Effector CD8-positive, alpha-beta T cell (primary cell): Measurements from ENCODE around the gene CAPRIN1.
"Not testable (repeated sequence)": the region's sequence is repeated elsewhere in the genome, so short reads cannot be mapped to it uniquely, and the experiment has no call there.

ENCODE experiments used
- DNase-seq: peaks from one replicate; lab custom pipeline; 2025; lab: John Stamatoyannopoulos, UW

The CAPRIN1 gene

DNA sequence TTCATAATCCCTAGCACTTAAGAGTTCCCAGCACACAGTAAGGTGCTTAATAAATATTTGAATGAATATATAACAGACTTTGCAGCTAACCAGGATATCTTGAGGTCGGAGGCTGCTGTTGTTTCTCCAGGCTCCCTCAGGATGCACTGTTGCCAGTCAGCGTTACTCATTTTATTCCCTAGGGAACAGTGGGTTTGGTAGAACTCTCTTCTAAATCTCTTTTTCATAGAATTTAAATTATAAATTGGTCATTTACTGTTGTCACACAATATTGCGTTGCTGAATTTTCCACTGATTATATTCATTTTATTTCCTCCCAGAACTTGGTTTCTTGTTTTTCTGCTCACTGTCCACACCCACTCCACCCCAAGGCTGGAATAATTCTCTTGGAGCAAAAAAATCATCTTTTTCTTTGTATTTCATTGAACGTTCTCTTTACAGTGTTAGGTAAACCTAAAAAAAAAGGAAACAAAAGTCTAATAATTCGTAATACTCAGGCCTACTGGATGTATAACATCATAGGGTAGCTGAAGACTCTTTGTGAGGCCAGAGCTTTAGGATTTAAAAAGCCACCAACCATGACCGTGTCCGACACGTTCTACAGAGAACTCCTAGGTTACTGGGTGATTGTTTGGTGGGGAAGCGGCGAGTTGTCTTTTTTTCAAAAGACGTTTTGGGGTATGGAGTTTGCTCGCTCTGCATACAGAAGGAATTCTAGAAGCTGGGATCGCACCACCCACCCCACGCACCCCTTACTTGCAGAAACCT lies 766 bp upstream of the CAPRIN1 start:
- DNase-seq: no peak

DNA sequence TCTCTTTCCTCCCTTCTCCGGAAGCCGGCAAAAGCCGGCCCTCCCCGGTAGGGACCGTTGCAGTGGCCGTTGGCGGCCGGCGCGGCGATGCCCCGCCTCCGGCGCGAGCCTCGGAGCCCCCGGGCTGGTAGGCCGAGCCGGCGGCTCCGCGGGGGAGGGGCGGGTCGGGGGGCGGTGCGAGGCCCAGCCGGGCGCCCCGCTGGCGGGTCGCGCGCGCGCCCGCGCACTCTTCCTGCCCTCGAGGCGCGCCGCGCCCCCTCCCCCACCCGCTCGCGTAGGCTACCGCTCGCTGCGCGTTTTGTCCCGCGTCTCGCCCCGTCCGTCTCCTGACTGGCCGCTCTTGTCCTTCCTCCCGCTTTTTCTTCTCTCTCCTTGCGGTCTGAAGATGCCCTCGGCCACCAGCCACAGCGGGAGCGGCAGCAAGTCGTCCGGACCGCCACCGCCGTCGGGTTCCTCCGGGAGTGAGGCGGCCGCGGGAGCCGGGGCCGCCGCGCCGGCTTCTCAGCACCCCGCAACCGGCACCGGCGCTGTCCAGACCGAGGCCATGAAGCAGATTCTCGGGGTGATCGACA lies 591 bp downstream of the CAPRIN1 start:
- DNase-seq: peak; percentile 81

DNA sequence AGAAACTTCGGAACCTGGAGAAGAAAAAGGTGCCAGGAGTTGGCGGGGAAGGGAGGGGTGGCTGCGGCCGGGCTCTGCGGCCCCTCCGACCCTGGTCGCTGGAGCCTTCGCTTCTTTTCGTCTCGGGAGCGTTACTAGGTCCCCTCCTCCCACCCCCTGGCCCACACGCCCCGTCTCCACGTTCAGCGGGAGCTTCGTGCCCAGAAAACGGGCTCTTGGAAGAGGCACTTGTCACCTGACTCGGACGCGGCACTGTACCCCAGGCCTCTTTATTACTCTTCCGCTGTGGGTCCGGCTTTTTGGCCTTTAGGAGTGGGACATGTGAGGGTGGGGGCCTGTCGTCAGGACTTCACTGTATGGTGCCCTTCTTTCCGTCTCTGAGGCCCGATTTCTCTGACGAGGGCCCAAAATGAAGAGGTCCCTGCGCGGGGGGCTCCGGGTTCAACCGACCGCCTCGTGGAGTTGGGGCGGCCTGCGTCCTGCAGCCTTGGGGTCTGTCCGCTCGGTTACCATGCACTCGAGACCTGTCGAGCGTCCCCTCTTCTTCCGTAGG lies 1.2 kb downstream of the CAPRIN1 start:
- DNase-seq: no peak

DNA sequence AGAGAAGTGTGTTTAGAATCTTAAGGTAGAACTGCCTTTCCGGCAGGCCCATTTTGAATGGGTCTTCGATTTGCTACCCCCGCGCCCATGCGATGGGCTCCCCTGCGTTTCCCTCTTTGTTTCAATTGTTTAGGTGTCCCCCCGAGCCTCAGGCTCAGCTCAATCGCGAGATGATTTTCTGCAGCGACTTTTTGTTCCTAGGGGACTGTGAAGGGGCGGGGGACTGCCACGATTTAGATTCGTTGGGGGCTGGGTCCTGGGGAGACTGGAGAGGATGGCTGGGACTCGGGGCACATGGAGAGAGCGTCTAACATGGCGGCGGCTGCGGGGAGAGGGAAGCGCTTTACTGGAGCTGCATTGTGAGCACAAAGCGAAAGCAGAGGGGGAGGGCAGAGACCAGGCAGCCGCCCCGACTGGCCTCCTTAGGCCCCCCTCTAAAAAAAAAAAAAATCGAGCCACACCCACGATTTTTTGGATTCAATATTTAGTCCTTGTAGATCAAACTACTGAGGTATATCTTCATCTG lies 1.7 kb downstream of the CAPRIN1 start:
- DNase-seq: peak; percentile 65

DNA sequence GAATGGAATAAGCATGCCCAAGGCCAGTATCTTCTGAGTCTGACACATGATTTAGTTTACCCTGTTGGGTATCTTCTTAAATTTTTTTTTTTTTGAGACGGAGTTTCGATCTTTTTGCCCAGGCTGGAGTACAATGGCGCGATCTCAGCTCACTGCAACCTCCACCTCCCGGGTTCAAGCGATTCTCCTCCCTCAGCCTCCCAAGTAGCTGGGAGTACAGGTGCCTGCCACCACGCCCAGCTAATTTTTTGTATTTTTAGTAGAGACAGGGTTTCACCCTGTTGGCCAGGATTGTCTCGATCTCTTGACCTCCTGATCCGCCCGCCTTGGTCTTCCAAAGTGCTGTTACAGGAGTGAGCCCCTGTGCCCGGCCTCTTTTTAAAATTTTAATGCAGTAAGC lies 2.8 kb downstream of the CAPRIN1 start:
- DNase-seq: not testable (repeated sequence)

DNA sequence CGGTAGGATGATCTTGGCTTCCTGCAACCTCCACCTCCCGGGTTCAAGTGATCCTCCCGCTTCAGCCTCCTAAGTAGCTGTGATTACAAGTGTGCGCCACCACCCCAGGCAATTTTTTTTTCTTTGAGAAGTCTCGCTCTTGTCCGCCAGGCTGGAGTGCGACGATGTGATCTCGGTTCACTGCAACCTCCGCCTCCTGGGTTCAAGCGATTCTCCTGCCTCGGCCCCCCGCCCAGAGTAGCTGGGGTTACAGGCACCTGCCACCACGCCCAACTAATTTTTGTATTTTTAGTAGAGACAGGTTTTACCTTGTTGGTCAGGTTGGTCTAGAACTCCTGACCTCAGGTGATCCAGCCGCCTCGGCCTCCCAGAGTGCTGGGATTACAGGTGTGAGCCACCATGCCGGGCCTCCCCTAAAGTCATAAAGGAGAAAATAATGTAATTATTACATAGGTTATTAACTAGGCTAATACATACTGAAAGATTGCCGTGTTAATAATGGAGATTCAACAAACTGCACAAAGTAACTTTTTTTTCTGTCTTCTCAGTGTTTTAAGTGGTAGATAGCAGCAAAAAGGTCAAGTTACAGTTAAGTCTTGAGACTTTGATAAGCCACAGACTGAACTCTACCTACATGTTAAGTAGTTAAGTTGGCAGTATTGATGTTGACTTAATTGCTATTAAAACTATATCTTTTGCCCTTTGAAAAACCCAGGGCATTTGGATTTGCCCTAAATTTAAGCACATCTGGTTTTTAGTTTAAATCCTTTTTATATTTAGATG lies 3.9 kb downstream of the CAPRIN1 start:
- no peak for DNase-seq

DNA sequence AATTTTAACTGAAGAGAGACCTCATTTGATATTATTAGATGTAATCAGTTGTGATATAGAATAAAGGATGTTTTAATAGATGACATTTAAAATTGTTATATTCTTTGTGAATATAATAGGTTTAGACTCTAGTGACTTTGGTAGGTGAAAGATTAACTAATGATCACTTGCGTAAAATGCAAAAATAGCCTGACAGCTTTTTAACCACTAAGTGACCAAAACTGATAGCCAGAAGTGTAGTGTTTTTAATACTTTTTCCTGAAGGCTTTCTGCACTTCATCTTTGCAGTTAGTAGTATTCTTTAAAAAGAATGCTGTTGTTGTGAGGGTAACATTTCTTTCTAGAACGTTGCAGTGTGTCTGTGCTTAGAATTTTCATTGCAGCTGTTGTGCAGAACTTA lies 5.1 kb downstream of the CAPRIN1 start:
- no peak for DNase-seq

DNA sequence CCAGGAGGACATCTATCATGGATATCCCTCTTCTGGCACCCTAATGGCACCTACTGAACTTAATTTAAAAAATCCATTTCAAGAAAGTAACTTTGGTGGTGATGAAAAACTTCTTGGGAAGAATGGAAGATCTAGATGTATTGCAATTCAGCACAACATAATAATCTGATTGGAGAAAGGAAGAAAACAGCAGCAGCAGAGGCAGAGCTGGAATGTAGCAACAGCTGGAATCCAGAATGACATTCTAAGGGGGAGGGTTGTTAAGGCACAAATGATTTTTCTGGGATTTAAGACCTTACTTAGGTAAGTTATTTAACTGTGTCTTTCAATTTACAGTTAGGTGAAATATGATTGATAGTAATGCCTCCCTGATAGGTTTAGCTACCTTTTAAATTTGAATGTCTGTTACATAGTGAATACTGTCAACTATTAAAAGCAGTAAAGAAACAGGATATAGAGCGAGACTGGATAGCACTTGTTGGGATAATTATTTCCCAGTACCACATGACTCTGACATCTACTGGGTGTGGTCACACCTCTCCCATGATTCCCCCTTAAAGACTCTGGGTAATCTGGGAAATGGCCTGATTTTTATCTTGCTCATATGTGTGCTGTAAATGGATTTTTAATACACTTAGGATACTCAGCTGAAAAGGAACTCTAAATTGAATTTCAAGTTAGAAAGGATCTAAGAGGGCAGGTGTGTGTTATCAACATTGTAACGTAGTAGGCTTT lies 11.7 kb downstream of the CAPRIN1 start:
- no peak for DNase-seq

DNA sequence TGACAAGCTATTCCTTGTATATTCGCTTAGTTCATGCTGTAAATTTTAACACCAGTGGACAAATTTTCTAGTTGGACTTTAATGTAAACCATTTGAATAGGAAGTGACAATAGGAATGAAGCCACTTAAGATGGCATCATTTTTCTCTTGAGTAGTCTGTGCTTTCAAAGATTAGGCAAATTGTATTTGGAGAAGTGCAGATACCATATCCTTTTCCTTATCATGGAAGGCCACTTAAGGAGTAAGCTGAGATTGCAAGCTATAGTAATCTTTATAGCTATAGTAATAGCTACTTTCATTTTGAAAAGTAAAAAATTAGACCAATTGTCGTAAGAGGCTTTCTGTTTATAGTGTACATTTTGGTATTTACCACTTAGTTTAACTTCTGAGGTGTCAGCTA lies 12.8 kb downstream of the CAPRIN1 start:
- no peak for DNase-seq

DNA sequence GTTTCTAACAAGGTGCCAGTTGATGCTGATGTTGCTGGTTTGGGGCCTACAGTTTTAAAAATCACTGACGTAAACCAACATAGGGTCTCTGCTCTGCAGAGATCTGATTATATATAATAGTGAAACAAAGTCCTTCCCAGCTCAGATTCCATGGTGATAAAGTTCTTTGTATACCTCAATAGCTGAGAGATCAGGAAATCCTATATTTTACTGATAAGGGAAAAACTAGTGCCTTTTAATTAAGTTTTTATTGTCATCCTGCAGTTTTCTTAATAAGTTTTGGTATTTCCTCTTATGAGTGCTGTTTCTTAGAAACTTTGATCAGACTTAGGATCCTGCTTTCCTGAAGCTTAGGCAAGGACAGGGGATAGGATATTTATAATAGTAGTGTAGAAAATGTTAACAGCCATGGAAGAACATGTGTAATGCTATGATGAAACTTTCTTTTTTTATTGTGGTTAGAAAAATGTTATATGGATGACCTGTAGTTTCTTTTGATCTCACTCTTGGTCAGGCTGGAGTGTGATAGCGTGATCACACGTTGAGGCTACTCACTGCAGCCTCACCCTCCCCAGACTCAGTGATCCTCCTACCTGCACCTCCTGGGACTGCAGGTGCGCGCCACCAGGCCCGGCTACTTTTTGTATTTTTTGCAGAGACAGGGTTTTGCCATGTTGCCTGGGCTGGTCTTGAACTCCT lies 14.1 kb downstream of the CAPRIN1 start:
- DNase-seq: no peak

DNA sequence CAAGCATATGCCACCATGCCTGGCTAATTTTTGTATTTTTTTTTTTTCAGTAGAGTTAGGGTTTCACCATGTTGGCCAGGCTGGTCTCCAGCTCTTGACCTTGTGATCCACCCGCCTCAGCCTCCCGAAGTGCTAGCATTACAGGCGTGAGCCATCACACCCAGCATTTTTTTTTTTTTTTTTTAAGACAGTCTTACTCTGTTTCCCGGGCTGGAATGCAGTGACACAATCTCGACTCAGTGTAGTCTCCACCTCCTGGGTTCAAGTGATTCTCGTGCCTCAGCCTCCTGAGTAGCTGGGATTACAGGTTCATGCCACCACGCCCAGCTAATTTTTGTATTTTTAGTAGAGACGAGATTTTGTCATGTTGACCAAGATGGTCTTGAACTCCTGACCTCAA lies 15.2 kb downstream of the CAPRIN1 start:
- DNase-seq: not testable (repeated sequence)

DNA sequence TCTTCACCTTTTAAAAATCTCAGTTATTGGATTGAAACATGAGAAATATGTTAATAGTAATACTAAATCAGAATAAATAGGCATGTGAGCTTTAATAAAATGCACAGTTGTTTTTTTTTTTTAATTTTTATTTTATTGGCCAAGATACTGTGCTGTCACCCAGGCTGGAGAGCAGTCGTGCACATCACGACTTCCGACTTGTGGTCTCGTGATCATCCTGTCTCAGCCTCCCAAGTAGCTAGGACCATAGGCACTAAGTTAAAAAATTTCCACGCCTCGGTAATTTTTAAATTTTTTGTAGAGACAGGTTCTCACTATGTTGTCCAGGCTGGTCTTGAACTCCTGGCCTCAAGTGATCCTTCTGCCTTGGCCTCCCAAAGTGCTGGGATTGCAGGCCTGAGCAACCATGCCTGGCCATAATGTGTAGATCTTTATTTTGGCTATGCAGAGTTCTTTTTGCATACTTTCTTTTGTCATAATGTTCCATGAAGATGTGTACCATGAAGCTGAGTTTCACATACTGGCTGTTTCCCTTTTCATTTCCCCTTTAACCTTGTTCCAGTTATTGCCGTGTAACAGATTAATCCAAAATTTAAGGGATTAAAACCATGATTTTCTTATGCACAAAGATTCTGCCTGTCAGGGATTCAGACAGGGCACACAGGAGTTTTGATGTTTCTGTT lies 16.0 kb downstream of the CAPRIN1 start:
- no peak for DNase-seq

DNA sequence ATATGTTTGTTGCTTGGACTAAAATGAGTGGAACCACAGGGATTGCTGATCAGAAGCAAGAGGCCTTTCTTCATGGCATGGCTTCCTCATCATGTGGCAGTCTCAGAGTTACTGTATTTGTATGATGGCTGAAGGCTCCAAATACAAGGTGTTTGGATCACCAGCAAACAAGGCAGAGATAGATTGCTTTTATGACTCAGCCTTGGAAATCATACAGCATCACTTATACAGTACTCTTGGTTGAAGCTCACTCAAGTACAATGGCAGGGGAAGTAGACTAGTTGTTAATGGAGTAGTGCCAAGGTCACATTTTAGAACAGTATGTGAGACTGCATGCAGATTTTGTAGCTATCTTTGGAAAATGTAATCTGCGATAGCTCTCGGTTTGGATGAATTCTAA lies 16.6 kb downstream of the CAPRIN1 start:
- no peak for DNase-seq

DNA sequence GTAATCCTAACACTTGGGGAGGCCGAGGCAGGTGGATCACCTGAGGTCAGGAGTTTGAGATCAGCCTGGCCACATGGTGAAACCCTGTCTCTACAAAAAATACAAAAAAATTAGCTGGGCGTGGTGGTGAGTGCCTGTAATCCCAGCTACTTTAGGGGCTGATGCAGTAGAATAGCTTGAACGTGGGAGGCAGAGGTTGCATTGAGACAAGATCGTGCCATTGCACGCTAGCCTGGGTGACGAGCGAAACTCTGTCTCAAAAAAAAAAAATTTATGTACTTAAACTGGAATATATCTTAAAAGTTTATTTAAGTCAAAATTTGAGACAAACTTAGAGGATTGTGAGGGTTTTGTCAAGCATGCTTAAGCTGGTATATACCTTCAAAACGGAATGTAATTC lies 19.8 kb downstream of the CAPRIN1 start:
- DNase-seq: not testable (repeated sequence)

DNA sequence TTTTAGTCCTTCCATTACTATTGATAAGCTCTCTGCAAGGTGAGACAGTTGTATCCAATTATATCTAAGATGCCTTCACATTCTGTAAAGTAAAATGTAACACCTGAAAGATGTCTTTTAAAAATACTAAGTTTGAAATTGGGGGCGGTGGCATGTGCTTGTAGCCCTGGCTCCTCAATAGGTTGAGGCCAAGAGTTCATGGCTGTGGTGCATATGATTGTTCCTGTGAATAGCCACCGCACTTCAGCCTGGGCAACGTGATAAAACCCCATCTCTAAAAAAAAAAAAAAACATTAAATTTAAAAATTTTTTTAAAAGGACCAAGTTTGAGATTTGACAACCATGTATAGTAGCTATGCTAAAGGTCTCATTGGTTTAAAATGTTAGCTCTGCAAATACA lies 20.5 kb downstream of the CAPRIN1 start:
- no peak for DNase-seq

DNA sequence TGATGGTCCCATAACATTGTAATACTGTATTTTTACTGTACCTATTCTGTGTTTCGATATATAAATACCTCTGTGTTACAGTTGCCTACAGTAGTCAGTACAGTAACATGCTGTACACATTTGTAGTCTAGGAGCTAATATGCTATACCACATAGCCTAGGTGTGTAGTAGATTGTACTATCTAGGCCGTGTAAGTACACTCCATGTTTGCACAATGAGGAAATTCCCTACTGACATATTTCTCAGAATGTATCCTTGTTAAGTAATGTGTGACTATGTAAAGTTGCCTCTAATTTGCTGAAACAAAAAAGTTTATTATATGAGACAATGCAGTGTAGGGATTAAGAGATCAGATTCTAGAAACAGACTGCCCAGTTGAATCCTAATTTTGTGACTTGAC lies 21.3 kb downstream of the CAPRIN1 start:
- DNase-seq: no peak

DNA sequence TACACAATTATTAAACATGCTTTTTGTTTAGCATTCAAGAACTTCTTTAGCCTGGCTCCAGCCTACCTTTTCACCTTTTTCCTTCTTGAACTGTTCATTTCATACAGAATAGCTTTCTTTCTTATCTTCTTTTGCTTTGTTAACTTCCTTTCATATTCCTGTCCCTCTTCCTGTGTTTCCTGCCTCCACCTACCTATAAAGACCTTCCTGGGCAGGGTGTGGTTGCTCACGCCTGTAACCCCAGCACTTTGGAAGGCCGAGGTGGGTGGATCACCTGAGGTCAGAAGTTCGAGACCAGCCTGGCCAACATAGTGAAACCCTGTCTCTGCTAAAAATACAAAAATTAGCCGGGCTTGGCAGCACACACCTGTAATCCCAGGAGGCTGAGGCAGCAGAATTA lies 22.9 kb downstream of the CAPRIN1 start:
- no peak for DNase-seq

DNA sequence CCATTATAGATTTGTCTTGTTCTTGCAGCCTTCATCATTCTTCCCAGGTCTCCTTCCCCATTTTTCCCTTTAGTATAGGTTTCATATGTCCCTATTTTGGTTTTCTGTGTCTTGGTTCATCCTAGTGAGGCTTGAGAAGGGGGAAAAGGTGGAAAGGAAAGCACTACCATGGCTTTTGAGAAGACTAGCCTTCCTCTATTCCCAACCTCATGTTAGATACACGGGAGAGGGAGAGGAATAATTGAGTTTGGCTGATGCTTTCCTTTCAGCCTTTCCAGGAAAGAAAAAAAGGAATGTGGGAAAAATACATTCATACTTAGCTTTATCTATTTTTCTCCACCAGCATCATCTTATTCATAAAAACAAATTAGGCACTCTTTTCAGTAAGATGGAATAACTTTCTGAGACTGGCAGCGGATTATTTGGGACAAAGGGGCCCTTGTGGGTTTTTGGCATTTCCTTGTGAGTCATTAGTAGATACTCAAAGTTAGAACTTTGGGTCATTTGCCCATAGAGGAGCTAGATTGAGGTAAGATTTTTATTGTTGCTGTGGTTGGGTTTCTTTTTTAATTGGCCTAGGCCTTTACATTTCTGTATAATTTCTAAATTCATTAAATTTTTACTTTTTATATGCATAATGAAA lies 23.8 kb downstream of the CAPRIN1 start:
- DNase-seq: no peak

DNA sequence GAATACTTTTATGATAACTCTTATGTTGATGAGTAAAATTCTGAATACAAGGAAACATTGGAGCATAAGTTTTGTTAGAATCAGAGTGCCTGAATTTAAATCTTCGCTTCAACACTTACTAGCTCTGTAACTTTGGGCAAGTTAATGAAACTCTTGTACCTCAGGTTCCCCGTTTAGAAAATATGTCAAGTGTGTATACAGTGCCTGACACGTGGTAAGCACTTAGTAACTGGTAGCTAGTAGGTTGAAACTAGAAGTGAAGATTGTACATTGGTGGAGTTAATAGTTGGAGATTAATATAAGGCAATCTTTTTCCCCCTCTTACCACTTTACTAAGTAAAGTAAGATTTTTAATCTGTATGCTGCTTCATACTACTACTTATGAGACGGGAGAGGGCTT lies 29.1 kb downstream of the CAPRIN1 start:
- DNase-seq: no peak

DNA sequence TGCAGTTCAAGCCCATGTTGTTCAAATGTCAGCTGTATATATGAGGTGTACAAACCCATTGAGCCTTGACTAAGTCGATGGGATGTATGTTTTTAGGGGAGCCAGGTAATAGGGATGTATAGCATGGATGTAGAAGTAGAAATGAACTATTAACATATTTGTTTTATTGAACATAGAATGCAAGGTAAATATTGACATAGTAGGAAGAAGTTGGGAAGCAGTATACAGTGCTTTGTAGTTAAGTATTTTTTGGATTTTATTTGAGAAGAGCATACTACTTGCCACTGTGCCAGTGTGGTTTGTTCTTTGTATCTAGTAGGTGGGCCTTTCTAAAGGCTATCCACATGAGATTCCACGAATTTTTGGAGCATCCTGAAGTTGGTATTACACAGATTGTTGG lies 33.1 kb downstream of the CAPRIN1 start:
- DNase-seq: no peak
